Type B pancreatic cell (in vitro differentiated cells): ENCODE results near the gene SNX9. TPM values are rescaled to one million over a fixed set of nuclear protein-coding genes. Genes with fewer than 3 reads are reported as not detected.

Source experiments
- DNase-seq: peaks from one replicate; pipeline ENCODE4 v3.0.0; 2021; ENCODE audit warnings: mixed read lengths; ENCODE audit not compliant: unreplicated experiment; ENCODE audit errors: extremely low spot score
- H3K27ac Mint-ChIP-seq: 2 replicates; pipeline ENCODE4 v1.8.0; 2021; ENCODE audit warnings: mild to moderate bottlenecking, mixed read lengths
- H3K27me3 Mint-ChIP-seq: 2 replicates; pipeline ENCODE4 v1.8.0; 2021; ENCODE audit warnings: mixed read lengths
- H3K36me3 Mint-ChIP-seq: 2 replicates; pipeline ENCODE4 v1.8.0; 2021; ENCODE audit warnings: mixed read lengths
- H3K4me1 Mint-ChIP-seq: one replicate; pipeline ENCODE4 v1.8.0; 2021; ENCODE audit warnings: mixed read lengths; ENCODE audit not compliant: unreplicated experiment
- H3K4me3 Mint-ChIP-seq: 2 replicates; pipeline ENCODE4 v1.8.0; 2021; ENCODE audit warnings: mild to moderate bottlenecking, mixed read lengths
- H3K9me3 Mint-ChIP-seq: 2 replicates; pipeline ENCODE4 v1.8.0; 2021; ENCODE audit warnings: mixed read lengths
- CTCF ChIP-seq: fragments of 200-600 bp; sonication (generic); conservative IDR thresholded peaks from 2 replicates; pipeline ENCODE4 v1.5.0; 2021; ENCODE audit warnings: antibody characterized with exemption, mild to moderate bottlenecking
- total RNA-seq: library from RNA; stranded (reverse); gene quantifications from 2 replicates; pipeline ENCODE4 v1.2.1, GENCODE V29; 2021; ENCODE audit warnings: low replicate concordance

Gene SNX9
- total RNA-seq, 1 donor from 2014 or later = 23.2 TPM

- TF ChIP-seq CTCF = no peak
- no peaks in the 10 kb centered on the region for H3K9me3 Mint-ChIP-seq
- peaks cover 34% of the 10 kb centered on the region for H3K36me3 Mint-ChIP-seq
- no peaks in the 10 kb centered on the region for H3K27me3 Mint-ChIP-seq
- no peak for DNase-seq
- H3K27ac Mint-ChIP-seq = no peak overlapping the region
- H3K4me3 Mint-ChIP-seq = no peak overlapping the region
- no peaks in the 10 kb centered on the region for H3K4me1 Mint-ChIP-seq
These were observed 118.2 kb downstream of the SNX9 start for GRCh38 chr6:157941101-157941863.

DNA sequence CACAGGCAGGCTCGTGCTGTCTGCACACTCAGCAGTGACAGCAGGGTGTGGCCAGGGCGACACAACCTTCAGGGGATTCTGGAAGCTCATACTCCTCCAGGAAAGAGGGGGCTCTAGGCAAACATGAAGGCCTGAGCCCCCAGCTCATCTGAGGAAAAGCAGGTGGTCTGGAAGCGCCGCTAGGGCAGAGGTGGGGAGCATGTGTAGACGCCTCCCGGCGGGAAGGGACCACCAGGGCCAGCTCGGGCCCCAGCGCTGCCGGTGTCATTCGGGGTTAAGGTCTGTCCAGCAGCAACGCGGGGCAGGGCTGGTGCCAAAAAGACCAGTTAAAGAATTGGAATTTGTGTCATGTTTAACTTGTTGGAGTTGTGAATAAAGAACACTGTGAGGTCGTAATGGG is 119.3 kb downstream of the SNX9 start:
- Mint-ChIP-seq H3K27me3 (no peaks in the 10 kb centered on the region), H3K9me3 (no peaks in the 10 kb centered on the region), H3K4me3 (no peak overlapping the region), H3K4me1 (no peaks in the 10 kb centered on the region), H3K27ac (no peak overlapping the region), H3K36me3 (peaks cover 30% of the 10 kb centered on the region)
- no peak for TF ChIP-seq CTCF
- no peak for DNase-seq

- no peak for TF ChIP-seq CTCF
- no peaks in the 10 kb centered on the region for H3K27me3 Mint-ChIP-seq
These were observed 120.4 kb downstream of the SNX9 start for GRCh38 chr6:157943249-157943963.

GRCh38 chr6:157943964-157944283 is 120.9 kb downstream of the SNX9 start:
- H3K27ac Mint-ChIP-seq = no peak overlapping the region
- H3K27me3 Mint-ChIP-seq = no peaks in the 10 kb centered on the region
- peaks cover 33% of the 10 kb centered on the region for H3K36me3 Mint-ChIP-seq
- no peak overlapping the region for H3K4me3 Mint-ChIP-seq
- H3K4me1 Mint-ChIP-seq = no peaks in the 10 kb centered on the region
- H3K9me3 Mint-ChIP-seq = peaks cover 5% of the 10 kb centered on the region
- TF ChIP-seq CTCF = no peak
- DNase-seq = no peak

More at GRCh38 chr6:157943249-157943963, 120.4 kb downstream of the SNX9 start:
- Mint-ChIP-seq H3K27ac (no peak overlapping the region), H3K4me3 (no peak overlapping the region), H3K4me1 (no peaks in the 10 kb centered on the region), H3K9me3 (no peaks in the 10 kb centered on the region), H3K36me3 (peaks cover 33% of the 10 kb centered on the region)
- DNase-seq = no peak

GRCh38 chr6:157944983-157945931 is 122.2 kb downstream of the SNX9 start:
- peaks cover 27% of the 10 kb centered on the region for H3K36me3 Mint-ChIP-seq
- H3K9me3 Mint-ChIP-seq = peaks cover 12% of the 10 kb centered on the region
- no peak overlapping the region for H3K27ac Mint-ChIP-seq
- no peak for TF ChIP-seq CTCF
- DNase-seq = no peak
- no peaks in the 10 kb centered on the region for H3K4me1 Mint-ChIP-seq
- no peak overlapping the region for H3K4me3 Mint-ChIP-seq
- H3K27me3 Mint-ChIP-seq = no peaks in the 10 kb centered on the region
